C4-2B (cell line): ENCODE results near the gene ELMO1.

Experiments
- H3K27ac ChIP-seq: fragments of 450-650 bp; 2 replicates; pipeline ENCODE4 v1.5.1; 2017
- ZFX ChIP-seq: fragments of 450-650 bp; IDR thresholded peaks from 2 replicates; pipeline ENCODE4 v1.6.1; 2017
- TF ChIP-seq, protein P1 (sequence below): fragments of 450-650 bp; conservative IDR thresholded peaks from 2 replicates; pipeline ENCODE4 v1.5.1; 2017; ENCODE audit warnings: mild to moderate bottlenecking

ELMO1 gene

DNA sequence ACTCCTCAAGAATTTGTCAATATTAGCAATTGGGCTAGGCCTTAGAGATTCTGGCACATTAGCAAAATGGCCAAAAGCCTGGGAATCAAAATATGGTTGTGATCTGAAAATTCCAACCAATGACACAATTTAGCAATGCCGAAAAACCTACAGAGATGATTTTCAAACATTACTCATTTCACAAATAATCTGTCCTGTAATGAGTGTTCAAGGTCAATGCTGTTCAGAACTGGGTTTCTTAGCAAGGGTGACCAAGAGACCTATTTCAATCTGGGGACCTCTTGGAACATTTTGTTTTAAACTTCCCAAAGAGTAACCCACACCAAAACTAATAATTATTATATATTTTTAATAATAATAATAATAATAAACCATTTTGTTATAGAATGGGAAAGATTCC lies 24.1 kb downstream of the ELMO1 start:
- TF ChIP-seq ZFX, result no peak
- TF ChIP-seq, protein P1, sequence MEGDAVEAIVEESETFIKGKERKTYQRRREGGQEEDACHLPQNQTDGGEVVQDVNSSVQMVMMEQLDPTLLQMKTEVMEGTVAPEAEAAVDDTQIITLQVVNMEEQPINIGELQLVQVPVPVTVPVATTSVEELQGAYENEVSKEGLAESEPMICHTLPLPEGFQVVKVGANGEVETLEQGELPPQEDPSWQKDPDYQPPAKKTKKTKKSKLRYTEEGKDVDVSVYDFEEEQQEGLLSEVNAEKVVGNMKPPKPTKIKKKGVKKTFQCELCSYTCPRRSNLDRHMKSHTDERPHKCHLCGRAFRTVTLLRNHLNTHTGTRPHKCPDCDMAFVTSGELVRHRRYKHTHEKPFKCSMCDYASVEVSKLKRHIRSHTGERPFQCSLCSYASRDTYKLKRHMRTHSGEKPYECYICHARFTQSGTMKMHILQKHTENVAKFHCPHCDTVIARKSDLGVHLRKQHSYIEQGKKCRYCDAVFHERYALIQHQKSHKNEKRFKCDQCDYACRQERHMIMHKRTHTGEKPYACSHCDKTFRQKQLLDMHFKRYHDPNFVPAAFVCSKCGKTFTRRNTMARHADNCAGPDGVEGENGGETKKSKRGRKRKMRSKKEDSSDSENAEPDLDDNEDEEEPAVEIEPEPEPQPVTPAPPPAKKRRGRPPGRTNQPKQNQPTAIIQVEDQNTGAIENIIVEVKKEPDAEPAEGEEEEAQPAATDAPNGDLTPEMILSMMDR, result no peak
- H3K27ac ChIP-seq, result no peak overlapping the region

DNA sequence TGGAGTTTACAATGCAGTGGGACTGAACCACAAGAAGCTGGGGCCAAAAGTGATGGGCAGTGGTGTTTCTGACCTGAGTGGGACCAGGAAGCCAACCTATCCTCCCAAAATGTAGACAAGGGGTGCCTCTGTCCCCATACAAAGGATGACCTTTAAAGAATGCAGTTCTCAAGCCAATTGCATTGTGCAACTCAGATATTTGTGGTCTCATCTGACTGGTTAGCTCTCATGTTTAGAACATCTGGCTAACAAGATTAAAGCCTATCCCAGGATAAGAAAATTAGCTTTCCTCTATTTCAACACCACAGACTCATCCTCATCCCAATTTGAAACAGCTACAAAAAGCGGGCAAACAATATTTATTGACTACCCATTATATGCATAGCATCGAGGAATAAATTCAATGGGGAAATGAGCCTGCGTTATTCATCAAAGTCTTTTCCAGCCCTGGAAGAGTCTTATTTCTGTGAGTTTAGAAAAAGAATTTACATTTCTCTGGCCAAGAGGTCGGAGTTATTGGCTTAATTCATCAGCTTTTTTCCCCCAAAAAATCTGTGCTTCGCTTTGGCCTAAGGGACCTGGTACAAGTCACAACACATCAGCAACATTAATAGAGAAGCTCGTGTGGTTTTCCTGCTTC lies 26.7 kb downstream of the ELMO1 start:
- no peak for TF ChIP-seq ZFX
- TF ChIP-seq, protein P1, result no peak

DNA sequence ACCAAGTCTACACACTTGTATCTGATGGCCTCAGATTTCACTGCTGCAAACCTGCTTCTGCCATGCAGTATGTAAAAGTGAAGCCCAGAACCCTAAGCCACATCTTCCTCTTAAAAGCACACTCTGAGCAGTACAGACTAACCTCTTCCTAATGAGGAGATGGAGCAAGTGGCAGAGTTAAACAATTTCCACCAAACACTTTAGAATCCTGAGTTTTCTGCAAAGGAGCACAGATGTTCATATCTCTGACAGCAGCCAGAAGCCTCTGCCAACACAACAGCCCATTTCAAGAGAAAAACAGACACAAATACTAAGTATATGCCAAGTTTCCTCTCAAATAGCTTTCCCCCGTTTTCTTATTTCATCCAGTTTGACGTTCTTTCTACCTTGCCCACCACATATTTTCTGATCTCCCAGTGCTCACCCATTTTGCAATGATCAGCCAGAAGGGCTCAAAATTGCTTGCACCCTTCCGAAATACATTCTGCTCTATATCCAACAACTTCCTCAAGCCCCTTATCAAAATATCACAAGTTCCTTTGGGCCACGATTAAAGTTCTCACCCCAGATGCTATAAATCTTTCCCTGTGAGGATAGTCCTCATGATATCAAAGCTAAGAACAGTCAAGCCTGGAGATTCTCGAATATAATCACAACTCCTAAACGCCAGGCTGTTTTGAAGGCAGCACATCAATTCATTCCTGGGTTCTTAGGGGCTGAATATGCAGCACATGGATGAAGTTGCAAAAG lies 27.5 kb downstream of the ELMO1 start:
- no peak overlapping the region for H3K27ac ChIP-seq
- TF ChIP-seq, protein P1, result no peak
- no peak for TF ChIP-seq ZFX

More for the DNA sequence above, 26.7 kb downstream of the ELMO1 start:
- H3K27ac ChIP-seq, result no peak overlapping the region

DNA sequence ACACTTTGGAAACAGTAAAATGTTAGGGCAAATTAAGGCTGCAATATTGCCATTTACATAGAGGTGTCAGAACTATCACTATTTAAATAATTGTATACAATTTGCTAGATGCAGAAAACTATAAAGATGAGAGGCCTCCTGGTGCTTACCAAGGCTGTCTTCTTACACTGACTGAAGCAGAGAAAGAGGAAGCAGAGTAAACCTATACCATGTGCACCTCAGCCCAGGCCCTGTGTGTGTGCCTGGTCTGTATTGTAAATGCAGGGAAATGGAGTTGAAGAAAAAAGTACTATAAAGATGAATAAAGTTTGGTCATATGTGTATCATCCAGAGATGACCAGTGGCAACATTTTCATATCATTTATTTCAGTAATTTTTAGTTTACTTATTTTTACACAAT lies 29.2 kb downstream of the ELMO1 start:
- TF ChIP-seq ZFX, result no peak
- TF ChIP-seq, protein P1, result no peak
- H3K27ac ChIP-seq, result no peak overlapping the region

DNA sequence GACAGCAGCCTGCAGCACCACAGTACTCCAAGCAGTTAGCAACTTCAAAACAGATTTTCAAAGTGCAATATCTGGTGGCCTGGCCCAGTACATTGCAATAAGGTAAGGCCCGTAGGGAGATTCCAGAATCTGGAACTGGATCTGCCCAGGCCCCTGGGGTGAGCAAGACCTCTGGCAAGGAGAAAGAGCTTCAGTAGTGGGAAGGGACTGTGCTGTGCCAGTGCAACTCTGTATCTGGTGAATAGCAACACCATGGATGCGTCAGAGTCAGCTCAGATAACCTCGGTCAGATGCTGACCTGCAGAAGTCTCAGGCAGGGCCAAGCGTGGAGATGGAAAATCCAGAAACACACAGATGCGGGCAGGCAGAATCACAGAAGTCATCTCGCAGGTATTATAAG lies 30.3 kb downstream of the ELMO1 start:
- TF ChIP-seq, protein P1, result no peak
- no peak for TF ChIP-seq ZFX
- no peak overlapping the region for H3K27ac ChIP-seq

DNA sequence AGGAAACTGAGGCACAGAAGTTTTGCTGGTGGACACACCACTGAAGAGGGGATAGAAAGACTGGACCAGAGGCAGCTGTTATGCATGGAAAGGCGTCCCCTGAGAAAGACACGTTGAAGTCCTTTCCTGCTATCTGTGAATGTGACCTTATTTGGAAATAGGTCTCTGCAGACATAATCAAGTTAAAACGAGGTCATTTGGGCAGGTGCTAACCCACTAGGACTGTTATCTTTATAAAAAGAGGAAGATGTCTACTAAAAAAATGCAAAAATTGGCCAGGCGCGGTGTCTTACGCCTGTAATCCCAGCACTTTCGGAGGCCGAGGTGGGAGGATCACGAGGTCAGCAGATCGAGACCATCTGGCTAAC lies 31.6 kb downstream of the ELMO1 start:
- H3K27ac ChIP-seq, result no peak overlapping the region
- TF ChIP-seq ZFX, result no peak
- TF ChIP-seq, protein P1, result no peak

DNA sequence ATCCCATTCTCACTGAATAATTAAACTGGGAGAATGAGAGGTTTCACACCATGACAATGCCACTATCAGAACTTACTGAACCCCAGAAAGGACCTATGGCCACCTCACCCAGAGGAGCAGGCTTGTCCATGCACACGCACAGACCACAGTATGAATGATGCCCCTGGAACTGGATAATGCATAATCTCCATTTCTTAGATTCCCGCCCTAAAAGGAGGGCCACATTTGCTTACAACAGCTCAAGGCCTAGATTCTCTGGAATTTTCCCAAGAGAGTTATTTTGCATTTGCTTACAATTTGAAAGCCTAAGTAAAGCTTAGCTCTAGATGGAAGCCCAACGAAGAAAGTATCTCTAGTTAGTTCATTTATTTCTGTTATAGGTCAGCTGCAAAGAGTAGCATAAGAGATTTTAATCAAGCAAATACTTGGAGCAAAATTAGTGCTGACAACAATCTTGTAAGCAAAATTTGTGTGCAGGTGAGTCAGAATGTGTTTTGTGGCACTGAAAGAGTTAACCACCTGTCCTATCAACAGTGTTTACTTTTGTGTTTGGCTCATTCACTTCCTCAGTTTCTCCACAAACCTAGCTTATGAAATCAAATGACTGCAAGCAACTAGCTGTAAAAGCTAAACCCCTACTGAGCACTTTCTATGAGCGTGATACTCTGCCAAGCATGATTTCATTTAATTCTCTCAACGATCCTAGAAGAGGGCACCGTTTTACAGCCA lies 32.1 kb downstream of the ELMO1 start:
- H3K27ac ChIP-seq, result no peak overlapping the region
- TF ChIP-seq ZFX, result no peak
- TF ChIP-seq, protein P1, result no peak
